ENCODE results near the gene PRKCZ.

PRKCZ gene

GRCh38 chr1:2068951-2069350, 18.7 kb downstream of the PRKCZ start:
- no peak for TF ChIP-seq CTCF (IDR thresholded peaks at IDR 0.05; ENCODE audit: low read depth, low read length, missing control alignments)
- no peak overlapping the region for H3K4me3 ChIP-seq (ENCODE audit: low read depth, low read length)
- no peak overlapping the region for H3K27ac ChIP-seq
- peaks cover 10% of the 10 kb centered on the region for H3K27me3 ChIP-seq (replicated peaks)
- in situ Hi-C loops (cut with HindIII; ENCODE audit: low pct_ligation_motif_present, low sequenced_read_pairs): no loop called here
- no peak for DNase-seq
- no peaks in the 10 kb centered on the region for H3K36me3 ChIP-seq (replicated peaks)

GRCh38 chr1:2070016-2070415, 19.8 kb downstream of the PRKCZ start:
- H3K27me3 ChIP-seq (replicated peaks): peaks cover 10% of the 10 kb centered on the region
- no peak overlapping the region for H3K4me3 ChIP-seq (ENCODE audit: low read depth, low read length)
- H3K36me3 ChIP-seq (replicated peaks): no peaks in the 10 kb centered on the region
- in situ Hi-C loops (cut with HindIII; ENCODE audit: low pct_ligation_motif_present, low sequenced_read_pairs): no loop called here
- TF ChIP-seq CTCF (IDR thresholded peaks at IDR 0.05; ENCODE audit: low read depth, low read length, missing control alignments): no peak
- no peak for DNase-seq
- H3K27ac ChIP-seq: no peak overlapping the region

GRCh38 chr1:2070800-2071530, 20.8 kb downstream of the PRKCZ start:
- no peaks in the 10 kb centered on the region for H3K36me3 ChIP-seq (replicated peaks)
- TF ChIP-seq CTCF (IDR thresholded peaks at IDR 0.05; ENCODE audit: low read depth, low read length, missing control alignments): no peak
- H3K27me3 ChIP-seq (replicated peaks): peaks cover 10% of the 10 kb centered on the region
- DNase-seq: no peak
- H3K27ac ChIP-seq: no peak overlapping the region
- in situ Hi-C loops (cut with HindIII; ENCODE audit: low pct_ligation_motif_present, low sequenced_read_pairs): no loop called here
- no peak overlapping the region for H3K4me3 ChIP-seq (ENCODE audit: low read depth, low read length)

GRCh38 chr1:2072109-2072806, 22.0 kb downstream of the PRKCZ start:
- in situ Hi-C loops (cut with HindIII; ENCODE audit: low pct_ligation_motif_present, low sequenced_read_pairs): no loop called here
- H3K36me3 ChIP-seq (replicated peaks): no peaks in the 10 kb centered on the region

GRCh38 chr1:2072891-2073290, 22.7 kb downstream of the PRKCZ start:
- no peak for TF ChIP-seq CTCF (IDR thresholded peaks at IDR 0.05; ENCODE audit: low read depth, low read length, missing control alignments)
- no peak overlapping the region for H3K4me3 ChIP-seq (ENCODE audit: low read depth, low read length)

More at GRCh38 chr1:2072109-2072806, 22.0 kb downstream of the PRKCZ start:
- H3K4me3 ChIP-seq (ENCODE audit: low read depth, low read length): no peak overlapping the region
- H3K27me3 ChIP-seq (replicated peaks): peaks cover 10% of the 10 kb centered on the region
- TF ChIP-seq CTCF (IDR thresholded peaks at IDR 0.05; ENCODE audit: low read depth, low read length, missing control alignments): no peak
- H3K27ac ChIP-seq: no peak overlapping the region
- DNase-seq: no peak

More at GRCh38 chr1:2072891-2073290, 22.7 kb downstream of the PRKCZ start:
- H3K36me3 ChIP-seq (replicated peaks): no peaks in the 10 kb centered on the region
- in situ Hi-C loops (cut with HindIII; ENCODE audit: low pct_ligation_motif_present, low sequenced_read_pairs): no loop called here
- H3K27me3 ChIP-seq (replicated peaks): peaks cover 10% of the 10 kb centered on the region
- H3K27ac ChIP-seq: no peak overlapping the region
- no peak for DNase-seq

All from brain microvascular endothelial cell (primary cell).